HG02623 (cell line): ENCODE data around the gene CCNL2.
A peak's percentile ranks its signal among the peaks of the same experiment; 100 is the strongest.
"Not testable (repeated sequence)": the region's sequence is repeated elsewhere in the genome, so short reads cannot be mapped to it uniquely, and the experiment has no call there.

Experiments used
- ATAC-seq: cut with Tn5 transposase; IDR thresholded peaks from one replicate; pipeline ENCODE4 v1.9.1; 2021; ENCODE audit warnings: moderate library complexity; ENCODE audit not compliant: unreplicated experiment

Gene CCNL2

DNA sequence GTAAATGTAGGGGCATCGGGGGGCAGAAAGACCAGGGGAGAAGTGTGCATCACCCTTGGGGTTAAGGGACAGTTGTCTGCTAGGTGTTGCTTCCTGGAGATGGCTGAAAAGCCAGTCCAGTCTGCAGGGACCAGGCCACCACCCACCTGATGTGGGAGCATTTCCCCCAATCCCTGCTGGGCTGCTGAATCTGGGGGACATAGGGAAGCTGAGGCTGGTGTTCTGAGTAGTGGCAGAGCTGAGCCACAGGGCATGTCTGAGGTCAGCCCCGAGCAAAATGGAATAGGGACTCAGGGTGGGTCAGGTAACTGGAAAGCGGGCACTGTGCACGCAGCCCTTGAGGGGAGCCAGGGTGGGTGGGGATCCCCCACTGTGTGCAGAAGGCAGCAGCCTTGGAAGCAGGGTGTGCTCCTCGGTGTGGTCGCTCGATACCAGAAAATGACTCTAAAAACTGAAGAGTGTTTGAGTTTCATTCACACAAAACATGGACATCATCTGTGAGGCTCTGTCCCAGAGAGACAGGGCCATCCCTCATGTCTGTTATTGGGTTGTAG, 2.4 kb upstream of the CCNL2 start:
- no peak for ATAC-seq

DNA sequence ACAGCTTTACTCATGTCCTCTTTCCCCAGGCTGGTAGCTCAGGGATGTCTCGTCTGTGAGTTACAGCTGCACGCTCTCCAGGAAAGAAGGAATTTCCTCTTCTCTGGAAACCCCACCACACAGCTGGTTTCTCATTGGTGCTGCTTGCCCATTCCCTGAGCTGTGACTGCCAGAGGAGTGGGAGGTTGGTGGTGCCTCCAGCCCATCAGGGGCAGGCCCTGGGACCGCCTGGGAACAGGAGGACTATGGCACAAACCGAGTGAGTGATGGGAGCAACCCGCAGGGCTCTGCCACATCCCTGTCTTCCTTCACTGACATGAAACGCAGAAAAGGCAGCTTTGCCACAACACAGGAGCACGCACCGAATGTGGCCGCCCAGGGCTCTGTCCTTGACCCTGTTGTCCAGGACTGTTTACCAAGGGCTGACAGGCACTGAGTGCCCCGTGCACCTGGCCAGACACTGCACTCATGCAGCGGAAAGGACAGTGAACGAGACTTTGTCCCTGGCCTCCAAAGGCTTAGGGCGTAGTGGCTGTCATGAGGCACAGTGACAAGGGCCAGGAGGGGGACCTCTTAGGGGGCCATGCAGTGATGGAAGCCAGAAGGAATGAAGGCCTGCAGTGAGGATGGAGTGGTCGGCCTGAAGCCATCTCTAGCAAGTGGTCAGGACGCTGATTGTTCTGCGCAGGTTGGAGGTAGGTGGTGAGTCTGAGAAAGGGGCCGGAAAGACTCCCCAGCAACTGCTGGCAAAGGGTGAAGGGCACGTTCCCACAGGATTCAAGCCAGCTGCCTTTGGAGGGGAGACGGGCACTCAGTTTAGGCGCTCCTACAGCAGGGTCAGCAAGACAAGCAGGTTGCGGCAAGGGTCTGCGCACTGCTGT, 1.7 kb upstream of the CCNL2 start:
- ATAC-seq = no peak

DNA sequence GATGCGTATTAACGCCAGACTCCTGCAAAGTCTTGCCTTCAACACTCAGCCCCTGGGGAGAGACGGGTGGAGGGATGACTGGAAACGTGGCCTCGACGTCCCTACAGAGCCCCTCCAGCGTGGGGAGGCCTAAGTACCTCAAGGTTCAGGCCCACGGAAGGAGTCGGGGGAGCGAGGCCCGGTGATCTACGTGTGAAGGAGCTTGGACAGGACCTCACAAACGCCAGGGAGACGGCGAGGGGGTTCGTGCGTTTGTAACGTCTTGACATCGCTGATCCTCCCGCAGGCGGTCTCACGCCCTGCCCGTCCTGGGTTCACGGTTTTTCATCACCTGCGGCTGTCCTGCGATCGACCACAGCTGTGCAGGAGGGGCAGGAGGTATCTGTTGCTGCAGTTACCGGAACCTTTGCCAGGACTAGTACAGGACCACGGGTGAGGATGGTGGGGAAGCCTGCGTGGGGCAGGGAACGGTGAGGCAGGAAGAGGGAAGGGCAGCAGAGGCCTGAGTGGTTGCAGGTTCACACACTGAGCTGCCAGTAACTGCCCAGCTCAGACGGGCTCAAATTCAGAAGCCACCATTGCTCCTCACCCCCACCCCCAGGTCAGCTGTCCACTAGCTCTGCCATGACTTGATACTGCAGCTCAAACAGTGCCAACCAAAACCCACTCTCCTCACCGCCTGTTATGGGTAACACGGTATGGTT, 889 bp upstream of the CCNL2 start:
- ATAC-seq = no peak

DNA sequence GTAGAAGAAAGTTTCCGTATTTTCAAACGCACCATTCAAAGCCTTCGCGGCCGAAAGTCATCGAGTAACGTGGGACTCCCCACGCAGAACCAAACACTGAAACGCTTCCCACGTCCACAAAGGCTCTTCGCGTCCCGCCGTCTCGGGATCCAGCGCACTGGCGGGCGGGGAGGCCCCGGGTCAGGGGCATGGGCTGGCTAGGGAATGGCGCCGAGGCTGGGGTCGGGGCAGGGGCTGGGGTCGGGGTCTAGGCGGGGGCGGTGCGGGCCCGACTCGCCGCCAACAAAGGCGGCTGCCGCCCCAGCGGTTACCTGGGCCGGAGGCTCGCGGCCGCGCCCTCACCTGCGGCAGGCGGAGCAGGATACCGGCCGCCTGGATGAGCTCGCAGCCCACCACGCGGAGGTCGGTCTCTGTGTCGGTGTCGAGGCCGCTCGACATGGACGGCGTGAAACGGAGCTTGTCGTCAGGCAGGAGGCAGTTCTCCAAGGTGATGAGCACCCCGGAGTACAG, 403 bp downstream of the CCNL2 start:
- peak; percentile 12 for ATAC-seq

DNA sequence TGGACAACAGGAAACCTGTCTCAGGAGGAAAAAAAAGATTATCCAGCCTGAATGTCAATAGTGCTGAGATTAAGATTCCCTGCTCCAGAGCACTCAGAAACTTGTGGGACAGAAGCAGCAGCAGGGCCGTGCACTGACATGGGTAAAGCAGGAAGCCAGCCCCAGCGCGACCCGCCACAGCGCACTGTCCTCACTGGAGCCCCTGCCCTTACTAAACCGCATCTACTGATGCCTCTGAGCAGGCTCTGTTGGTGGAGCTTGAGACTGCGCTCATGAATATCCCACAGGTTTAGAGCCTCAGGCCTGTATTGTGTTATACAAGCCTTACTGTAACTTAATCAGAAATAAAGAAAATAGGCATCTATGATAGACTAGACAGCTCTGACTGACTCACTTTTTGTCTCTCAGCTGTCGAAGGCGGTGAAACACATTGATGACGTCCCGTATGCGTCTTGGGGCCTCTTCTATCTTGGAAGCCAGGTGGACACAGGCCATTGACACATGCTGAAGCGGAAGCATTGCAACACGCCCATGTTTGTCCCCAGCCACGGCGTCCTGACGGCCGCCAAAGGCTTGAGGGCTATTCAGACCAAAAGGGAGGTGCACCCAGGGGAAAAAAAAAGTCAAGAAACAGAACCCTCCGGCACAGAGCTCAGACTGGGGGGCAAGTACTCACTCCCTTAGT, 1.2 kb downstream of the CCNL2 start:
- no peak for ATAC-seq

DNA sequence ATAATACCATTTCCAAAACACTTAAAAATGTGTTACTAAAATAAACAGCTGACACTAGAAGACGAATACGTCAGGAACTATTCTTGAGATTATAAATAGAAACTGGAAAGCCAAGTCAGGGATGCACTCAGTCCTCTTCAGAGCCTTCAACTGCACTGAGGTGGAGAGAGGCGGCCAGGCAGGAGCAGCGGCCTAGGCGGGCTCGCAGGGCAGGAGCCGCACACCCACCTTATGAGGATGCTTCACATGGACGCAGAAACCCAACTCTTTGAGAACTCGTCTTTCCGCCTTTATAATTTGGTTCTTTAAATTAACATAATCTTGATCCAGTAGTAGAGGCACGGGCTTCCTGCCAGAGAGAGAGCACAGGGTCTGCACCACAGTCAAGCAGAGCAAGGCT, 4.0 kb downstream of the CCNL2 start:
- no peak for ATAC-seq

DNA sequence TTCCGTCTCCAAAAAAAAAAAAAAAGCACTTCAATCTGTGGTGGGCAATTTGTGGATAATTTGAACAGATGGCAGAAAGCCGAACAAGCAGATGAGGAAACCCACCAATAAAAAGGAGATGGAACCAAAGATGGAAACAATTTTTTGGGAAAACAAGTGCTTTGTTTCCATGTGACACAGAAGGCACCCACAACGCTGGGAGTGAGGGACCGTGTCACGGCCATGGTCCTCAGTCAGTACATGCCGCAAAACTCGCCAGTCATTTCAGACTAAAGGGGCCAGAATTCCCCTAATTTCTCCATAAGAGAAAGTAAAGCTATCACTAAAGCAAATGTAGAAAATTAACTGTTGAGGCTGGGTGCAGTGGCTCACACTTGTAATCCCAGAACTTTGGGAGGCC, 5.0 kb downstream of the CCNL2 start:
- ATAC-seq = no peak

DNA sequence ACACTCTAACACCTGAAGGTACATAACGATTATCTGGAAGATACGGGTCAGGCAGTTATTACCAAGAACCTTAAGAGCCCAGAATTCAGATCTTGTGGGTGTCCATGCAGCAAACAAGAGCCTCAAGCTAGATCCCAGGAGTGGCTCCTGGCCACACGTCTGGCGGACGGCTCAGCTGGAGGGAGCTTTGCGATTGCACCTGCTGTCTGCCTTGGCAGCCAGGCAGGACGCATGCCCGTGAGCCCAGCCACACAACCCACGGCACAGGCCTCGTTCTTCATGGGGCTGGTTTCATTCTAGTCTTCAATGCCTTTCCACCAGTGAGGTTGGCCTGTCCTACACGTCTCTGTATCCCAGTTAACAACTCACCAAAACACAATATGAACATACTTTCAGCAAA, 5.7 kb downstream of the CCNL2 start:
- ATAC-seq = no peak

DNA sequence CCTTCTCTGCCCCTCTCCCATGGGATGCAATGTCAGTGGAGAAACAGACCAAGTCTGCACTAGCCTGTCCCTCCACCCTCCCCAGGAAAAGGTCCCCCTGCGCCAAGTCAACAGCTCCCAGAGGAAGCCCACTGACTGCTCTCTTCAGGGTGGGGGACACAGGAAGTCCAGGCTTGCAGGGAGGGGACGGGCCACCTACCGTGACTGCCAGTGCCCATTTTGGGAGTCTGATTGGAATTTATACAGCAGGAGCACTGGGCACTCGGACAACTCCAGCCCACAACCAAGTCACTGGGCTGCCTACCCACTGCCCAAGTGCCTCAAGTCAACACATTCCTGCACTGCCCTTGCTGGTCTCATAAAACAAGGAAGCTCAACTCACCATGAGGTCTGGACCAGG, 6.1 kb downstream of the CCNL2 start:
- no peak for ATAC-seq

DNA sequence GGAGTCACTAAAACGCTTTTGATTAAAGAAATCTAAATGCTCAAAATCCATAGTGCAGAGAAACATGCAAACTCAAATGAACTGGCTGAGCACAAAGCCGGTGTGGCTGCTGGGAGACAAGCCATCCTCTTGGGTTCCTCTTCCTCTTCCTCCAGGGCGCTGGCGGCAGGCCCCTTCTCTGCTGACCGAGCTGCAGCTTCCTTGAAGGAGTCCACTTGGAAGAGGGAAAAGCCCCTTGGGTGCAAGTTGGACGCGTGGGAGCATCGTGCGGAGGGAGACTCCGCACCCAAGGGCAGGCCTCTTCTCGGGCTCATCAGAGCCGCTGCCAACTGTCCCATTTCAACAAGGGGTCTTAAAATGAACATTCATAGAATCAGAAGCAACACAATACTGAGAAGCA, 7.9 kb downstream of the CCNL2 start:
- no peak for ATAC-seq

DNA sequence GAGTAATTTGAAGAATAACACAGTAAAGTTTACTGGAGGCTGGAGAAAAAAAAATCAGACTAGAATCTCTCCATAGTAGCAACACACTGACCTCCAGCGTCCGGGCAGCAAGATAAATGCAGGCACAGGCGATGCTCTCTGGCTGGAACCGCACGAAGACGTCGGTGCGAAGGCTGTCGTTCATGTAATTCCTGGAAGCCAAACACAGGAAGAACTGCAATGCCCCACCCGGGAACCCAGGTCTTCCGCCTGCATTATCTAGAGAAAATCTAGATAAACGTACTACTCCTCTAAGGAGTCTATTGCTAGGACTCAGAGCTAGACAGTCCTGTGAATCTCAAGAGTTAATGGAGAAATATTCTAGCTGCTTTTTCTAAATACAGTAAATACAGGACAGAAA, 8.5 kb downstream of the CCNL2 start:
- no peak for ATAC-seq

DNA sequence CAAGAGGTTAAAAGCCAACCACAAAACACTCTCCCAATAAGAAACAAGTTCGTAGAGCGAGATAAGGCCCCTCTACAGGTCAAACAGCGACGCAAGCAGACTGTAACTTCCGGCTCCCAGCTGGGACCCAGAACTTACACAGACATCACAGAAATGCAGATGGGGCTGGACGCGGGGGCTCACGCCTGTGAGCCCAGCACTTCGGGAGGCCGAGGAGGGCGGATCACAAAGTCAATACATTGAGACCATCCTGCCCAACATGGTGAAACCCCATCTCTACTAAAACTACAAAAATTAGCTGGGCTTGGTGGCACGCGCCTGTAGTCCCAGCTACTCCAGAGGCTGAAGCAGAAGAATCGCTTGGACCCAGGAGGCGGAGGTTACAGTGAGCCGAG, 11.1 kb downstream of the CCNL2 start:
- no peak for ATAC-seq

DNA sequence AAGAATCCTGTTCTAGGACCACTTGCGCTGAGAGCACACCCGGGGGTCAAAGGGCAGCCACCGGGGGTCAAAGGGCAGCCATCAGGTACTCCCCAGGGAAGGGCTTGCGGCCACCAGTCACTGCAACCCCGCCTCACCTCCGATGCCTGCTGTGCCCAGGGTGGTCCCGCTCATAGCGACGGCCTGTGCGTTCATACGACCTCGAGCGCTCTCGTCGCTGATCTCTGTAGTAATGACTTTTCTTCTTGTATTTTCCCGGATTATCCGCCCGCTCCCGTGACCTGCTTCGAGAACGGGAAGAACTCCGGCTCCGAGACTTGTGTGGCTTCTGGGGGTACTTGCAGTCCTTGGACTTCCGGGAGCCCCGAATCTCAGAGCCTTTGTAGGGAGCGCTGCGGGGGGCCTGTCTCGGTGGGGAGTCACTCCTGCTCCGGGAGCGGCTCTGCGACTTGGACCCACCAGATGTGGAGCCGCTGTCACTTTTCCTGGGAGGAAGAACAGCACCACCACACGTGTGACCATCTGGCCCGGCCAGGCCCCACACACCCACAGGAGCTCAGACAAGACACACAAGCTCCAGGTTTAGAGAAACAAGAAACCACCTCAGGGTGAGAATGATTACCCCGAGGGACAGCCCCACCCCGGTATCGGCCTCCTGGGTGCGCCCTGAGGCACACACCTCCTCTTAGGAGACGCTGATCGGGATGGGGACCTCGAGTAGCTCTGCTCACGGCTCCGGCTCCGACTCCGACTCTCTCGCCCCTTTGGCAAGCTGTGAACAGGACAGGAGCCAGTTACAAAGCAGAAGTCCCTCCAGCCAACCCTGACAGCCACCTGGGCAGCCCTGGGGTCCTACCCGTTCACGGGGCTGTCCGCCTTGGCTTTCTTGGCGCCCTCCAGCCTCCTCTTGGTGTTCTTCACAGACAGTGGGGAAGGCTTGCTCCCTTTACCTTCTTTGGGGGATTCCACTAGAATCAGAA, 11.7 kb downstream of the CCNL2 start:
- no peak for ATAC-seq

DNA sequence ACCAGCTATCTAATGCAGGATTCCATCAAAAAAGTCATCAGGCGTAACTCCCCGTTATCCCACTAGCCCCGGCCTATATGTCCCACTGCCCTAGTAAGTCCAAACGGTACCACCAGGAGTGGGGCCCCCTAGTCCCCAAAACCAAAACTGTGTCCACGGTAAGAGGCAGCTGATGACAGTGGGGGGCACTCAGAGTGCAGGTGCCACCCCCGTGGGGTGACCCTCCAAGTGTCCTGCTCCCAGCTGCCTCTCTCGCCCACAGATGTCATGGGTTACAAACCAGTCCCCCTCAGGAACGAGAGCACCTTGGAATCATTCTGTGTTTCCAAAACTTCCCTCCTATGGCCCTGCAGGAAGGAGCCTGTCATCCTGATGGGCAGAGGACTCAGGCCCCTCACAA, 13.2 kb downstream of the CCNL2 start:
- no peak for ATAC-seq

DNA sequence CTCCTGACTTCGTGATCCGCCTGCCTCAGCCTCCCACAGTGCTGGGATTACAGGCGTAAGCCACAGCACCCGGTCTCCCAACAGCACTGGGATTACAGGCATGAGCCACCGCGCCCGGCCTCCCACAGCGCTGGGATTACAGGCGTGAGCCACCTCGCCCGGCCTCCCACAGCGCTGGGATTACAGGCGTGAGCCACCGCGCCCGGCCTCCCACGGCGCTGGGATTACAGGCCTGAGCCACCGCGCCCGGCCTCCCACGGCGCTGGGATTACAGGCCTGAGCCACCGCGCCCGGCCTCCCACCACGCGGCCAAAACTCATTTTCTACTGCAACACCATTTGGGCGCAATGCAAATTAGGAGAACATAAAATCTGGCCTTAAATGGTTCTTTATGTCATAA, 13.8 kb downstream of the CCNL2 start:
- ATAC-seq = not testable (repeated sequence)

DNA sequence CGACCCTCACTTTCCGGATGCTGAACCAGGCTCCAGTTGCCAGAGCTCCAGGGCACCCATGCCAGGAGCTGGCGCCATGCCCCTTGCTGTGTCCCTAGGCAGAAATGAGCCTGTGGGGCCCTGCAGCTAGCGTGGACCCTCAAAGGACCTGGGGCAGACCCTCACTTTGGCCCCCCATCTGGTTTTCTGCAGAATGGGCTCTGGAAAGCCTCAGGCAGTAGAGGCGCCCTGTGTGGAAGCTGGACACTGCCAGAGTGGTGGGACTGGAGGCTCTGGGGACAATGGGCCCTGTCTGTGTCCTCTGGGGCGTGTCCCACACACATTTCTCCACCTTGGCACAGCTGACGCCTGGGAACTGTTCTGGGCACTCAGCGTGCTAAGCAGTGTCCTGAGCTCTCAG, 17.8 kb downstream of the CCNL2 start:
- no peak for ATAC-seq

DNA sequence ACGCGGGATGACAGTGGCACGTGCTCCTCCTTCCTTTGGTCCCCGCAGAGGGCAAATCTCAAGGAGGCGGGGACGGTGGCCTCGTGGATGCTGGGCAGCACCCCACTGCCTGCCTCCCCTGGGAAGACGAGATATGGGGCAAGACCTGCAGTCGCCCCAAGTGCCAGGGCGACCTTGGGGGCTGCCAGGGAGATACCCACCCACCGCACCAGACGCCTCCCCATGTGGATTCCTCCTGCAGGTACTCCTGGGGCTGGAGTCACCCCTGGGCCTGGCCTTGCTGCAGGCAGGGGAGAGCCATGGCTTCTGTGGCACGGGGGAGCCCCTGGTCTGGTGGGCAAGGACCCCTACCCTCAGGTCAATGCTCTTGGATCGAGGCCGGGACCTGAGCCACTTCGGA, 18.3 kb downstream of the CCNL2 start:
- ATAC-seq = no peak

DNA sequence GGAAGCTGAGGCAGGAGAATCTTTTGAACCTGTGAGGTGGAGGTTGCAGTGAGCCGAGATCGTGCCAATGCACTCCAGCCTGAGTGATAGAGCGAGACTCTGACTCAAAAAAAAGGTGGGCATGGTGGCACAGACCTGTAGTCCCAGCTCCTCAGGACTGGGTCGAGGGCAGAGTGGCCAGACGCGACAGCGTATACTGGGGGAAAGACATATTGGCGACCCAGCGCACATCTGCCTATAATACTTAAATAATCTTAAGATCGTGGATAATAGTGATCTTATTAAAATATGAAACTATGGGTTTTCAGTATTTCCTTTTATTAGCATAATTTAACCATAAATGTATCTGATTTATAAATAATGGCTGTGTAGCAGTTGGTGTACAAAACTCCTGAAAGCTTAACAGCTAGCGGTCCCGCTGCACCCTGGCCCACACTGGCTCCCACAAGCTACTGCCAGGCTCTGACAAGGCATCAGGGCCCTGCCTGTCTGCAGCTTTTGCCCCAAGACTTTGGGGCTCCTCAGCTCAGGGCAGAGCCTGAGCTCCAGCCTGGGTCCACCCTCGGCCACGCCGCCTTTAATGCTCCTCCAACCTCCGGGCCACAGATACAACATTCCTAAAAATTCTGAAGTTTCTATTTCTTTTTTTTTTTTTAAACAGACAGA, 21.5 kb downstream of the CCNL2 start:
- ATAC-seq = no peak

DNA sequence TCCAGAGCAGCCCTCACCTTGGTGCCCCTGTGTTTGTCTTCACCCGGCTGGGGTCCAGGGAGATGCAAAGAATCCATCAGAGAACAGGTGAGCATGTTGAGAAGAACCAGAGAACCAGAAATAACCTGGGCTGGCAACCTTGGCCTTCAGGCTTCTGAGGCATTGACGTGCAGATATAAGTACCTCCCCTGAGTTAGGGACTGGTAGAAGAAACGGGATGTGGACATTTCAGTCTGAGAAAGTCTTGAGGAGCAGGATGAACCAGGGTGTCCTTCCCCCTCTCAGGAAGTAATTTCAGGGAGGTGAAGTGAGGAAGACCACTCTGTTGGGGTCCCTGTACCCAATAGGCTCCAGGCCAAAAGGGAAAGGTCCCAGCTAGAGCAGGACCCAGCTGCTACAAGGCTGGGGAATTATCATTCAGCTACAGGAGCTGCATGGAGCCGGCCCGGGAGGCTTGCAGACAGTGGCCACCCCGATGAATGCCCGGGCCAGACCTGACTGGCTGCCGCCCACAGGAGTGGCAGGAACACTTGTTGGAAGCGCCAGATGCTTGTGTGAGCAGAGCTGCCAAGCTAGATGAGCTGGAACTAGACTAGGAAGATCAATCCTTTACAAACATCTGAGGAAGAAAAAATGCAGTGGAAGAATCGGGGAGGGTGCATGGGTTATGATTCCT, 22.4 kb downstream of the CCNL2 start:
- no peak for ATAC-seq
